HG03520 (cell line): ENCODE results near the gene STAG3.
"Not testable (repeated sequence)": the region's sequence is repeated elsewhere in the genome, so short reads cannot be mapped to it uniquely, and the experiment has no call there.

Experiments used
- ATAC-seq: cut with Tn5 transposase; IDR thresholded peaks from one replicate; pipeline ENCODE4 v1.9.1; 2021; ENCODE audit warnings: mild to moderate bottlenecking, moderate library complexity; ENCODE audit not compliant: unreplicated experiment

STAG3 gene

GRCh38 chr7:100209493-100209892 lies 31.8 kb downstream of the STAG3 start:
- no peak for ATAC-seq

- no peak for ATAC-seq
Measured at GRCh38 chr7:100210805-100211204, 33.1 kb downstream of the STAG3 start.

- ATAC-seq: no peak
Measured at GRCh38 chr7:100211342-100211780, 33.6 kb downstream of the STAG3 start.

GRCh38 chr7:100212631-100213286 lies 35.0 kb downstream of the STAG3 start:
- ATAC-seq: no peak

GRCh38 chr7:100213672-100214071 lies 36.0 kb downstream of the STAG3 start:
- no peak for ATAC-seq

GRCh38 chr7:100214356-100214755 lies 36.6 kb downstream of the STAG3 start:
- ATAC-seq: not testable (repeated sequence)

- ATAC-seq: no peak
Measured at GRCh38 chr7:100215895-100216294, 38.2 kb downstream of the STAG3 start.

GRCh38 chr7:100217934-100218333 lies 40.2 kb downstream of the STAG3 start:
- ATAC-seq: peak; percentile 5

GRCh38 chr7:100219271-100219737 lies 41.6 kb downstream of the STAG3 start:
- ATAC-seq: no peak

GRCh38 chr7:100219801-100220585 lies 42.3 kb downstream of the STAG3 start, which contains the start of gene PVRIG:
Gene PVRIG (plus strand): TSS chr7:100219949. CDS start chr7:100219971, 22 bp downstream.
- ATAC-seq: not testable (repeated sequence)

GRCh38 chr7:100220586-100221230 lies 43.0 kb downstream of the STAG3 start:
- peak; percentile 1 for ATAC-seq

- ATAC-seq: peak; percentile 37
Measured at GRCh38 chr7:100221231-100221718, 43.6 kb downstream of the STAG3 start.

- no peak for ATAC-seq
Measured at GRCh38 chr7:100221767-100222444, 44.2 kb downstream of the STAG3 start.

GRCh38 chr7:100222445-100223132 lies 44.9 kb downstream of the STAG3 start:
- ATAC-seq: no peak

GRCh38 chr7:100223376-100223927 lies 45.7 kb downstream of the STAG3 start:
- ATAC-seq: not testable (repeated sequence)

GRCh38 chr7:100224891-100225290 lies 47.2 kb downstream of the STAG3 start:
- ATAC-seq: not testable (repeated sequence)

GRCh38 chr7:100234660-100235317 lies 57.1 kb downstream of the STAG3 start:
- ATAC-seq: not testable (repeated sequence)

- ATAC-seq: not testable (repeated sequence)
Measured at GRCh38 chr7:100239975-100240374, 62.3 kb downstream of the STAG3 start.

- not testable (repeated sequence) for ATAC-seq
Measured at GRCh38 chr7:100243385-100243784, 65.7 kb downstream of the STAG3 start.
